SW 1271 (cell line): ENCODE data around the gene CXCL12.

Experiments used
- DNase-seq, 2 experiments: peaks; one replicate each; lab custom pipeline; 2025; lab: John Stamatoyannopoulos, UW

The CXCL12 gene

GRCh38 chr10:44399659-44400451, 15.0 kb upstream of the CXCL12 start:
- DNase-seq = no peak

- no peak for DNase-seq
These were observed 14.1 kb upstream of the CXCL12 start for GRCh38 chr10:44398747-44399658.

- DNase-seq = no peak
These were observed 13.4 kb upstream of the CXCL12 start for GRCh38 chr10:44398271-44398670.

GRCh38 chr10:44397476-44398225, 12.8 kb upstream of the CXCL12 start:
- no peak for DNase-seq

GRCh38 chr10:44396671-44397191, 11.8 kb upstream of the CXCL12 start:
- DNase-seq = no peak

GRCh38 chr10:44395902-44396670, 11.2 kb upstream of the CXCL12 start:
- DNase-seq = no peak

GRCh38 chr10:44395396-44395795, 10.5 kb upstream of the CXCL12 start:
- no peak for DNase-seq

- DNase-seq = no peak
These were observed 9.9 kb upstream of the CXCL12 start for GRCh38 chr10:44394696-44395381.

GRCh38 chr10:44393834-44394547, 9.1 kb upstream of the CXCL12 start:
- DNase-seq = no peak

- no peak for DNase-seq
These were observed 8.2 kb upstream of the CXCL12 start for GRCh38 chr10:44393051-44393630.

GRCh38 chr10:44392420-44392819, 7.5 kb upstream of the CXCL12 start:
- DNase-seq = no peak

- no peak for DNase-seq
These were observed 7.1 kb upstream of the CXCL12 start for GRCh38 chr10:44391981-44392380.

GRCh38 chr10:44390585-44391072, 5.7 kb upstream of the CXCL12 start:
- DNase-seq = no peak

GRCh38 chr10:44389556-44389955, 4.7 kb upstream of the CXCL12 start:
- DNase-seq = no peak

GRCh38 chr10:44389150-44389549, 4.3 kb upstream of the CXCL12 start:
- no peak for DNase-seq

- DNase-seq = no peak
These were observed 3.7 kb upstream of the CXCL12 start for GRCh38 chr10:44388641-44389040.

GRCh38 chr10:44387853-44388251, 3.0 kb upstream of the CXCL12 start:
- DNase-seq = no peak

- DNase-seq = peak; percentile 13 to 17
These were observed 1.7 kb upstream of the CXCL12 start for GRCh38 chr10:44386546-44387052.
